GM23338 (cell line): Measurements from ENCODE around the gene DCHS1. TPM values are rescaled to one million over a fixed set of nuclear protein-coding genes. Genes with fewer than 3 reads are reported as not detected.

Experiments
- ATAC-seq: fragments of 200-7000 bp; cut with Tn5 transposase; 3 replicates; pipeline ENCODE4 v1.9.1; 2020
- DNase-seq: peaks from one replicate; pipeline ENCODE4 v3.0.0-alpha.2; 2015; ENCODE audit warnings: low spot score
- H2AFZ ChIP-seq: fragments of 200-600 bp; sonication (generic); 2 replicates; pipeline ENCODE4 v1.8.0; 2016; ENCODE audit warnings: antibody characterized with exemption, mild to moderate bottlenecking, moderate library complexity
- H3F3A ChIP-seq: fragments of 200-600 bp; sonication (generic); replicated peaks from 2 replicates; pipeline ENCODE4 v1.8.0; 2017; ENCODE audit warnings: antibody characterized with exemption, mixed run types, low read depth
- H3K27ac ChIP-seq: fragments of 200-600 bp; sonication (generic); 2 replicates; pipeline ENCODE4 v1.6.1; 2016; ENCODE audit warnings: low read depth
- H3K27me3 ChIP-seq: fragments of 200-600 bp; sonication (generic); 2 replicates; pipeline ENCODE4 v1.8.0; 2016; ENCODE audit warnings: mild to moderate bottlenecking, mixed run types, moderate library complexity; ENCODE audit not compliant: insufficient read depth
- H3K36me3 ChIP-seq: fragments of 200-600 bp; sonication (generic); 2 replicates; pipeline ENCODE4 v1.8.0; 2016; ENCODE audit warnings: mild to moderate bottlenecking; ENCODE audit not compliant: insufficient read depth
- H3K4me1 ChIP-seq: fragments of 200-600 bp; sonication (generic); 2 replicates; pipeline ENCODE4 v1.8.0; 2016; ENCODE audit warnings: mild to moderate bottlenecking, moderate library complexity; ENCODE audit not compliant: insufficient read depth
- H3K4me2 ChIP-seq: fragments of 200-600 bp; sonication (generic); 2 replicates; pipeline ENCODE4 v1.7.1; 2017; ENCODE audit warnings: mixed run types
- H3K4me3 ChIP-seq: fragments of 200-600 bp; sonication (generic); 2 replicates; pipeline ENCODE4 v1.6.1; 2016; ENCODE audit warnings: mixed run types
- H3K79me2 ChIP-seq: fragments of 200-600 bp; sonication (generic); replicated peaks from 2 replicates; pipeline ENCODE4 v1.8.0; 2017; ENCODE audit warnings: mild to moderate bottlenecking; ENCODE audit not compliant: insufficient read depth
- H3K9me2 ChIP-seq: fragments of 200-600 bp; sonication (generic); 2 replicates; pipeline ENCODE4 v1.8.0; 2017; ENCODE audit not compliant: insufficient read depth
- H4K20me1 ChIP-seq: fragments of 200-600 bp; sonication (generic); replicated peaks from 2 replicates; pipeline ENCODE4 v1.8.0; 2017; ENCODE audit warnings: mild to moderate bottlenecking; ENCODE audit not compliant: insufficient read depth
- H3K27ac Mint-ChIP-seq: 2 replicates; pipeline ENCODE4 v1.8.0; 2020; ENCODE audit warnings: inconsistent platforms, mild to moderate bottlenecking, moderate library complexity, mixed read lengths
- H3K27me3 Mint-ChIP-seq: 3 replicates; pipeline ENCODE4 v1.8.0; 2022; ENCODE audit warnings: low read depth, mild to moderate bottlenecking, moderate library complexity, mixed read lengths, inconsistent platforms; ENCODE audit not compliant: insufficient read depth, poor library complexity
- H3K36me3 Mint-ChIP-seq: 3 replicates; pipeline ENCODE4 v1.8.0; 2021; ENCODE audit warnings: low read depth, mild to moderate bottlenecking, inconsistent platforms, moderate library complexity, mixed read lengths
- H3K4me1 Mint-ChIP-seq: 3 replicates; pipeline ENCODE4 v1.8.0; 2020; ENCODE audit warnings: mild to moderate bottlenecking, inconsistent platforms, mixed read lengths
- H3K4me3 Mint-ChIP-seq: 3 replicates; pipeline ENCODE4 v1.8.0; 2021; ENCODE audit warnings: moderate library complexity, mild to moderate bottlenecking, inconsistent platforms, mixed read lengths
- H3K9me3 Mint-ChIP-seq: 3 replicates; pipeline ENCODE4 v1.8.0; 2020; ENCODE audit warnings: moderate library complexity, mild to moderate bottlenecking, inconsistent platforms, mixed read lengths
- ETS1 ChIP-seq: IDR thresholded peaks from 2 replicates; pipeline ENCODE4 v1.6.1; 2016; ENCODE audit warnings: antibody characterized with exemption
- JUNB ChIP-seq: IDR thresholded peaks from one replicate; pipeline ENCODE4 v1.6.1; 2016; ENCODE audit warnings: antibody characterized with exemption; ENCODE audit not compliant: unreplicated experiment
- ZNF331 ChIP-seq: fragments of 250-450 bp; sonication (Bioruptor Pico); IDR thresholded peaks from 2 replicates; pipeline ENCODE4 v1.5.0; 2020; ENCODE audit warnings: low read depth, mild to moderate bottlenecking, moderate library complexity
- ZNF462 ChIP-seq: fragments of 250-450 bp; sonication (Bioruptor Pico); IDR thresholded peaks from 2 replicates; pipeline ENCODE4 v1.5.0; 2020; ENCODE audit warnings: mild to moderate bottlenecking, moderate library complexity
- polyA plus RNA-seq: library from polyadenylated mRNA; unstranded; fragments of >200 nt; fragmentation: Nextera tagmentation; extraction: Ambion mirVana; gene quantifications from 2 replicates; pipeline ENCODE4 v1.2.1, GENCODE V29; 2016
- total RNA-seq: library from RNA; depleted of rRNA; stranded (reverse); fragments of >200 nt; shearing (Covaris generic); gene quantifications from 2 replicates; pipeline ENCODE4 v1.2.3, GENCODE V29; 2014

DCHS1 gene
- total and polyA plus RNA-seq, 2 experiments from 2014 or later, result 2.3 to 20.7 TPM

- TF ChIP-seq ZNF462 (no peak), ETS1 (no peak), ZNF331 (no peak)
Observed at GRCh38 chr11:6674219-6674597, 18.6 kb upstream of the DCHS1 start (continued).

- Histone ChIP-seq H3K27ac (no peak overlapping the region), H3K9me2 (no peaks in the 10 kb centered on the region; the same call in 1 of the 2 replicates), H2AFZ (no peak overlapping the region), H3K36me3 (no peaks in the 10 kb centered on the region), H4K20me1 (no peaks in the 10 kb centered on the region), H3K4me1 (no peaks in the 10 kb centered on the region), H3K79me2 (no peaks in the 10 kb centered on the region), H3K27me3 (no peaks in the 10 kb centered on the region), H3F3A (no peaks in the 10 kb centered on the region), H3K4me3 (no peak overlapping the region), H3K4me2 (no peak overlapping the region)
- H3K9me3 Mint-ChIP-seq, result no peaks in the 10 kb centered on the region
- DNase-seq (no peak), ATAC-seq (no peak)
- no peaks in the 10 kb centered on the region for H3K36me3 Mint-ChIP-seq
- no peak overlapping the region for H3K27ac Mint-ChIP-seq
- no peak overlapping the region for H3K4me3 Mint-ChIP-seq
- TF ChIP-seq JUNB (no peak), ETS1 (no peak)
- no peaks in the 10 kb centered on the region for H3K27me3 Mint-ChIP-seq
- H3K4me1 Mint-ChIP-seq, result no peaks in the 10 kb centered on the region
Observed at GRCh38 chr11:6673523-6674218, 18.1 kb upstream of the DCHS1 start.
